HCT116 (cell line): Measurements from ENCODE around the gene CLASP1. TPM values are rescaled to one million over a fixed set of nuclear protein-coding genes. Genes with fewer than 3 reads are reported as not detected.
"Not testable (repeated sequence)": the region's sequence is repeated elsewhere in the genome, so short reads cannot be mapped to it uniquely, and the experiment has no call there.

ENCODE experiments used
- ATAC-seq: fragments of 200-7000 bp; cut with Tn5 transposase; 2 replicates; pipeline ENCODE4 v1.9.1; 2020; ENCODE audit warnings: mild to moderate bottlenecking, moderate library complexity
- BruUV-seq: library from RNA; stranded (reverse); fragments of 400-500 nt; replicated peaks from 2 replicates; lab custom pipeline; 2021; lab: Mats Ljungman, UMichigan
- CTCF ChIA-PET: fragments of 300-600 bp; sonication (Branson Sonifier 250); formaldehyde crosslinking; loops from one replicate; lab custom pipeline; 2021; ENCODE audit warnings: antibody characterized with exemption; lab: Charles Lee
- POLR2A ChIA-PET: fragments of 300-600, 350-600 bp; sonication (Branson Sonifier 250); formaldehyde crosslinking; loops from one replicate; lab custom pipeline; 2021; ENCODE audit warnings: antibody characterized with exemption; lab: Charles Lee
- RAD21 ChIA-PET, 2 experiments: fragments of 300-600 bp; sonication (Branson Sonifier 250); formaldehyde crosslinking; loops; one replicate each; lab custom pipeline; 2023; ENCODE audit warnings: low total read pairs in 2 of 2; ENCODE audit not compliant: uncharacterized antibody in 2 of 2, unreplicated experiment in 2 of 2, low non-redundant PET in 1 of 2; lab: Charles Lee
- DNase-seq: peaks from one replicate; pipeline ENCODE4 v3.0.0-alpha.2; 2010; ENCODE audit warnings: low read depth, low spot score
- H2AFZ ChIP-seq: fragments of 200-600 bp; shearing (Covaris generic), sonication (generic); 2 replicates; pipeline ENCODE4 v1.6.1; 2017; ENCODE audit warnings: low read depth, mixed run types, mixed read lengths, antibody characterized with exemption, low read length; ENCODE audit not compliant: poor library complexity, severe bottlenecking
- H3K27ac ChIP-seq: 2 replicates; pipeline ENCODE4 v1.5.1; 2012; ENCODE audit warnings: low read depth, low read length
- H3K27me3 ChIP-seq: fragments of 200-600 bp; sonication (generic); 2 replicates; pipeline ENCODE4 v1.6.1; 2016; ENCODE audit warnings: mixed run types, low read length, mixed read lengths; ENCODE audit not compliant: insufficient read depth
- H3K36me3 ChIP-seq, 2 experiments: fragments of 200-500 bp in 1 of 2; fragments of 200-600 bp in 1 of 2; sonication (Bioruptor generic) in 1 of 2; sonication (generic) in 1 of 2; 2 replicates each; pipeline versions ENCODE4 v1.5.1 to v1.6.1; 2014 to 2016; ENCODE audit warnings: low read length in 2 of 2, inconsistent platforms in 1 of 2, mixed read lengths in 1 of 2, mixed run types in 1 of 2; ENCODE audit not compliant: insufficient read depth in 2 of 2, control insufficient read depth in 1 of 2
- H3K4me1 ChIP-seq, 2 experiments: fragments of 200-600 bp in 1 of 2; sonication (generic) in 1 of 2; 2 replicates each; pipeline versions ENCODE4 v1.5.1 to v1.6.1; 2012 to 2017; ENCODE audit warnings: low read length in 2 of 2, inconsistent platforms in 1 of 2, mild to moderate bottlenecking in 1 of 2, mixed read lengths in 1 of 2, mixed run types in 1 of 2, moderate library complexity in 1 of 2; ENCODE audit not compliant: insufficient read depth in 2 of 2, control insufficient read depth in 1 of 2
- H3K4me2 ChIP-seq: fragments of 200-600 bp; sonication (generic); 2 replicates; pipeline ENCODE4 v1.6.1; 2017; ENCODE audit warnings: mixed run types, low read length, mixed read lengths
- H3K4me3 ChIP-seq, 2 experiments: fragments of 200-600 bp in 1 of 2; sonication (generic) in 1 of 2; replicated peaks in 1 of 2; 2 replicates each; pipeline ENCODE4 v1.5.1; 2011 to 2016; ENCODE audit warnings: low read length in 2 of 2, control low read depth in 1 of 2, low read depth in 1 of 2, mild to moderate bottlenecking in 1 of 2, mixed read lengths in 1 of 2, mixed run types in 1 of 2
- H3K79me2 ChIP-seq: fragments of 200-600 bp; sonication (generic); 2 replicates; pipeline ENCODE4 v1.6.1; 2017; ENCODE audit warnings: mild to moderate bottlenecking, mixed run types, low read length, moderate library complexity, mixed read lengths; ENCODE audit not compliant: insufficient read depth
- H3K9ac ChIP-seq: fragments of 200-600 bp; sonication (generic); 2 replicates; pipeline ENCODE4 v1.6.1; 2016; ENCODE audit warnings: low read length, mixed read lengths
- H3K9me2 ChIP-seq: fragments of 200-600 bp; sonication (generic), shearing (Covaris generic); 2 replicates; pipeline ENCODE4 v1.6.1; 2017; ENCODE audit warnings: mixed run types, mild to moderate bottlenecking, moderate library complexity; ENCODE audit not compliant: insufficient read depth
- H3K9me3 ChIP-seq, 2 experiments: fragments of 200-500 bp in 1 of 2; fragments of 200-600 bp in 1 of 2; sonication (Bioruptor generic) in 1 of 2; sonication (generic) in 1 of 2; 2 replicates each; pipeline ENCODE4 v1.6.1; 2014 to 2017; ENCODE audit warnings: low read length in 2 of 2, mixed read lengths in 2 of 2, inconsistent platforms in 1 of 2, low read depth in 1 of 2, mild to moderate bottlenecking in 1 of 2, mixed run types in 1 of 2, moderate library complexity in 1 of 2; ENCODE audit not compliant: control insufficient read depth in 1 of 2, insufficient read depth in 1 of 2
- H4K20me1 ChIP-seq: fragments of 200-600 bp; sonication (generic), shearing (Covaris generic); 2 replicates; pipeline ENCODE4 v1.6.1; 2017; ENCODE audit warnings: mixed run types, mild to moderate bottlenecking, moderate library complexity; ENCODE audit not compliant: insufficient read depth
- ATF3 ChIP-seq: IDR thresholded peaks from 2 replicates; pipeline ENCODE4 v1.6.1; 2012
- CEBPB ChIP-seq: IDR thresholded peaks from 2 replicates; pipeline ENCODE4 v1.6.1; 2012; ENCODE audit warnings: low read depth
- CTCF ChIP-seq, 3 experiments: fragments of 200-600 bp in 1 of 3; sonication (generic) in 1 of 3; IDR thresholded peaks in 2 of 3; conservative IDR thresholded peaks in 1 of 3; 2 replicates each; pipeline ENCODE4 v1.5.1; 2012 to 2017; ENCODE audit warnings: low read depth in 2 of 3, low read length in 2 of 3, antibody characterized with exemption in 1 of 3, borderline replicate concordance in 1 of 3, control low read depth in 1 of 3, mild to moderate bottlenecking in 1 of 3, mixed read lengths in 1 of 3, mixed run types in 1 of 3, moderate library complexity in 1 of 3; ENCODE audit not compliant: insufficient read depth in 1 of 3
- EGR1 ChIP-seq: IDR thresholded peaks from 2 replicates; pipeline ENCODE4 v1.6.1; 2012; ENCODE audit warnings: low read depth
- EZH2 ChIP-seq: fragments of 200-600 bp; sonication (generic); IDR thresholded peaks from 2 replicates; pipeline ENCODE4 v1.6.1; 2017; ENCODE audit warnings: antibody characterized with exemption, mixed run types
- EZH2phosphoT487 ChIP-seq: fragments of 200-600 bp; IDR thresholded peaks from 2 replicates; pipeline ENCODE4 v1.6.1; 2018; ENCODE audit warnings: antibody characterized with exemption, borderline replicate concordance
- FOSL1 ChIP-seq: IDR thresholded peaks from 2 replicates; pipeline ENCODE4 v1.6.1; 2012; ENCODE audit warnings: low read depth
- POLR2A ChIP-seq: IDR thresholded peaks from 2 replicates; pipeline ENCODE4 v1.7.0; 2011; ENCODE audit warnings: borderline replicate concordance; ENCODE audit not compliant: insufficient read depth, insufficient read length; ENCODE audit errors: extremely low read depth
- POLR2AphosphoS5 ChIP-seq: IDR thresholded peaks from 2 replicates; pipeline ENCODE4 v1.6.1; 2011; ENCODE audit warnings: mild to moderate bottlenecking, low read depth, low read length, moderate library complexity
- RAD21 ChIP-seq: IDR thresholded peaks from 2 replicates; pipeline ENCODE4 v1.6.1; 2012; ENCODE audit warnings: low read depth, mild to moderate bottlenecking
- REST ChIP-seq: IDR thresholded peaks from 2 replicates; pipeline ENCODE4 v1.6.1; 2012; ENCODE audit warnings: low read depth
- SRF ChIP-seq: IDR thresholded peaks from 2 replicates; pipeline ENCODE4 v1.6.1; 2012; ENCODE audit warnings: low read depth
- TCF7L2 ChIP-seq: IDR thresholded peaks from 2 replicates; pipeline ENCODE4 v1.7.0; 2011; ENCODE audit warnings: borderline replicate concordance, inconsistent platforms; ENCODE audit not compliant: insufficient read depth, insufficient read length; ENCODE audit errors: extremely low read depth
- YY1 ChIP-seq: IDR thresholded peaks from 2 replicates; pipeline ENCODE4 v1.6.1; 2011; ENCODE audit warnings: low read length, low read depth, moderate library complexity, mild to moderate bottlenecking; ENCODE audit not compliant: insufficient replicate concordance; ENCODE audit errors: extremely low read depth
- intact Hi-C: fragments of 100-400 bp; cut with micrococcal nuclease; formaldehyde crosslinking; loops from 2 replicates; pipeline ENCODE4 v1.10.0; 2022
- total RNA-seq: library from RNA; stranded (reverse); gene quantifications from one replicate; pipeline ENCODE4 v1.2.1, GENCODE V29; 2021; ENCODE audit not compliant: unreplicated experiment

CLASP1 gene
- total RNA-seq, 1 experiment from 2014 or later, result 41.9 TPM

- H3K9me3 ChIP-seq, DNase-seq, H4K20me1 ChIP-seq, intact Hi-C loops, H3K27me3 ChIP-seq, H3K9me2 ChIP-seq, BruUV-seq, POLR2A ChIA-PET, H3K27ac ChIP-seq, H3K79me2 ChIP-seq, H3K36me3 ChIP-seq, H3K4me2 ChIP-seq, RAD21 ChIA-PET, H3K4me3 ChIP-seq, H3K9ac ChIP-seq: not testable (repeated sequence)
- peaks cover 4 to 11% of the 10 kb centered on the region in 2 experiments; a peak in 2 of 4 replicates for H3K4me1 ChIP-seq
- peak; percentile 9; the same call in 1 of the 2 replicates for ATAC-seq
- peak overlapping the region; percentile 83 for H2AFZ ChIP-seq
- CTCF ChIA-PET, result interaction anchor here (0.7 to 1.4 kb wide), 7 partner anchors 9 to 169 kb away, joined by 3 to 7 read pairs (median 4); no protein-coding TSS in a partner anchor
These were observed 351.4 kb downstream of the CLASP1 start for GRCh38 chr2:121297866-121298265.

- POLR2A ChIA-PET, result no interaction called here
- H3K9me3 ChIP-seq, result no peaks in the 10 kb centered on the region
- H3K79me2 ChIP-seq, result no peaks in the 10 kb centered on the region
- BruUV-seq, result no TSS peak
- intact Hi-C loops, result no loop called here
- peak overlapping the region; percentile 83 for H2AFZ ChIP-seq
- DNase-seq (peak; percentile 42), ATAC-seq (peak; percentile 96)
- CTCF ChIA-PET, result interaction anchor here (0.7 to 1.4 kb wide), 7 partner anchors 9 to 169 kb away, joined by 3 to 7 read pairs (median 4); no protein-coding TSS in a partner anchor
- no peaks in the 10 kb centered on the region for H3K9me2 ChIP-seq
- no peaks in the 10 kb centered on the region for H3K36me3 ChIP-seq
- no peak overlapping the region for H3K27ac ChIP-seq
- no peak overlapping the region for H3K9ac ChIP-seq
- RAD21 ChIA-PET, result no interaction called here
- no peaks in the 10 kb centered on the region for H3K27me3 ChIP-seq
- H3K4me2 ChIP-seq, result peak overlapping the region; percentile 32; the same call in 1 of the 2 replicates
- no peak overlapping the region for H3K4me3 ChIP-seq
- peaks cover 4 to 11% of the 10 kb centered on the region in 2 experiments; a peak in 2 of 4 replicates for H3K4me1 ChIP-seq
- H4K20me1 ChIP-seq, result no peaks in the 10 kb centered on the region
- peak; percentile 86 for TF ChIP-seq TCF7L2
- TF ChIP-seq FOSL1, result no peak
- TF ChIP-seq EGR1, result no peak
- no peak for TF ChIP-seq ATF3
- peak; percentile 41 for TF ChIP-seq YY1
- no peak for TF ChIP-seq SRF
- peak; percentile 45; the same call in 1 of the 2 replicates for TF ChIP-seq RAD21
- no peak for TF ChIP-seq POLR2A
- TF ChIP-seq REST, result no peak
- TF ChIP-seq EZH2, result no peak
- no peak for TF ChIP-seq CEBPB
- TF ChIP-seq CTCF (IDR thresholded peaks at IDR 0.05 in 2 of 3, conservative IDR thresholded peaks at IDR 0.05 in 1 of 3; ENCODE audit: borderline replicate concordance in 1 of 3, insufficient read depth in 1 of 3, low read depth in 2 of 3, low read length in 2 of 3), result peak; percentile 43 to 92 (median 83); a peak in 5 of 6 replicates
- no peak for TF ChIP-seq EZH2phosphoT487
- no peak for TF ChIP-seq POLR2AphosphoS5
These were observed 351.9 kb downstream of the CLASP1 start for GRCh38 chr2:121297217-121297830.
